Sigmoid colon (tissue), 7 donors: ENCODE data around the gene IRF2BPL. TPM values are rescaled to one million over a fixed set of nuclear protein-coding genes. Genes with fewer than 3 reads are reported as not detected.

Source experiments
- DNase-seq: peaks from one replicate; pipeline ENCODE4 v3.0.0-alpha.2; 2019
- H3K27ac ChIP-seq, 4 donors: fragments of 200-600 bp; sonication (generic); one replicate each; pipeline ENCODE4 v1.5.1; 2016 to 2019; ENCODE audit warnings: mild to moderate bottlenecking in 1 of 4
- H3K27me3 ChIP-seq, 3 donors: fragments of 200-600 bp; sonication (generic); one replicate each; pipeline ENCODE4 v1.5.1; 2019; ENCODE audit warnings: mild to moderate bottlenecking in 1 of 3
- H3K36me3 ChIP-seq, 4 donors: fragments of 200-600 bp; sonication (generic); one replicate each; pipeline ENCODE4 v1.5.1; 2016 to 2019
- H3K4me1 ChIP-seq, 4 donors: fragments of 200-600 bp; sonication (generic); one replicate each; pipeline ENCODE4 v1.5.1; 2017 to 2019
- H3K4me3 ChIP-seq, 4 donors: fragments of 200-600 bp; sonication (generic); one replicate each; pipeline ENCODE4 v1.5.1; 2017 to 2019; ENCODE audit warnings: mild to moderate bottlenecking in 2 of 4, moderate library complexity in 1 of 4
- H3K9me3 ChIP-seq, 4 donors: fragments of 200-600 bp in 3 of 4; sonication (generic) in 3 of 4; one replicate each; pipeline versions ENCODE4 v1.5.1 to v1.6.1; 2013 to 2019
- EP300 ChIP-seq, 4 donors: sonication (generic); formaldehyde crosslinking; IDR thresholded peaks; one replicate each; pipeline ENCODE4 v1.6.1; 2017; ENCODE audit warnings: antibody characterized with exemption in 4 of 4
- POLR2A ChIP-seq, 2 donors: fragments of 450-650 bp; IDR thresholded peaks; one replicate each; pipeline ENCODE4 v1.6.1; 2016; ENCODE audit warnings: antibody characterized with exemption in 2 of 2, mild to moderate bottlenecking in 2 of 2, moderate library complexity in 2 of 2
- POLR2AphosphoS5 ChIP-seq, 4 donors: sonication (generic); formaldehyde crosslinking; IDR thresholded peaks; one replicate each; pipeline ENCODE4 v1.6.1; 2017; ENCODE audit warnings: antibody characterized with exemption in 4 of 4
- WGBS, 2 donors: extraction: QIAGEN DNeasy Blood & Tissue Kit; methylation state at CpG; one replicate each; pipeline ENCODE4 v1.1.7; 2013; 5-methylcytosine and 5-hydroxymethylcytosine counted together
- intact Hi-C: fragments of 100-400 bp; cut with DNase I; formaldehyde crosslinking; loops from one replicate; pipeline ENCODE4 v1.15.1; 2023
- polyA plus RNA-seq, 3 donors: library from polyadenylated mRNA; stranded (reverse); fragments of 200-250 nt; gene quantifications; one replicate each; pipeline ENCODE4 v1.2.3, GENCODE V29; 2013
- total RNA-seq, 4 donors: library from RNA; depleted of rRNA; stranded (reverse); fragments of >200 nt; gene quantifications; one replicate each; pipeline ENCODE4 v1.1.0, GENCODE V29; 2016
- TF ChIP-seq, protein P1 (sequence below), 4 experiments: fragments of 450-650 bp in 3 of 4; fragments of 200-600 bp in 1 of 4; IDR thresholded peaks; one replicate each; pipeline ENCODE4 v1.5.1; 2016 to 2019; ENCODE audit warnings: antibody characterized with exemption in 4 of 4, mild to moderate bottlenecking in 3 of 4, moderate library complexity in 2 of 4
- donor health status: healthy with polysubstance abuse.
- donor health status: Bipolar disorder and iron deficiency.
- donor health status: healthy.

Gene IRF2BPL
- total and polyA plus RNA-seq, 7 donors: 3.0 to 63.1 (median 34.7) TPM

DNA sequence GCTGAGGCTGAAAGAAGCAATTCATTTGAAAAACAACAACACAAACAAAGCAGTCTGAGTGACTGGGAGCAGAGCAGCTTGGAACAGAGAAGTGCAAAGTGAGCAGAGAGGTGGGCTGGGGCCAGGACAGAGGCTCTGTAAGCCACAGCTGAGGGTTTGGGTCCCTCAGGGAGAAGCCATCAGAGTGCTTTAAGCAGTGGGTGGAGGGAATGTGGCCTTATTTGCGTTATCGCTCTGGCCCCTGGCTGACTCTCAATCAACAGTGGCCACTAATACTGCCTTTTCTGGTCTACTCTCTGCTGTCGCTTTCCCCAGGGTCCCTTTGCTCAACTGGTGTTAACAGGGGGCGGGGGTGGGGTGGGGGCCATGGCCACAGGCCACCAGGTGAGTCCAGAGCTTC lies 44.2 kb downstream of the IRF2BPL start:
- H3K9me3 ChIP-seq: peaks cover 0 to 3% (median 0%) of the 10 kb centered on the region in 4 donors
- intact Hi-C loops: no loop called here
- H3K27me3 ChIP-seq: no peaks in the 10 kb centered on the region
- WGBS, 2 donors: 74 to 94% methylated on average over 4 of the region's 4 CpGs
- no peaks in the 10 kb centered on the region for H3K4me1 ChIP-seq
- no peaks in the 10 kb centered on the region for H3K36me3 ChIP-seq
- no peak for DNase-seq
- H3K4me3 ChIP-seq: no peak overlapping the region
- TF ChIP-seq POLR2A (IDR thresholded peaks at IDR 0.05) (no peak), EP300 (IDR thresholded peaks at IDR 0.05) (no peak), POLR2AphosphoS5 (IDR thresholded peaks at IDR 0.05) (no peak)
- TF ChIP-seq, protein P1, sequence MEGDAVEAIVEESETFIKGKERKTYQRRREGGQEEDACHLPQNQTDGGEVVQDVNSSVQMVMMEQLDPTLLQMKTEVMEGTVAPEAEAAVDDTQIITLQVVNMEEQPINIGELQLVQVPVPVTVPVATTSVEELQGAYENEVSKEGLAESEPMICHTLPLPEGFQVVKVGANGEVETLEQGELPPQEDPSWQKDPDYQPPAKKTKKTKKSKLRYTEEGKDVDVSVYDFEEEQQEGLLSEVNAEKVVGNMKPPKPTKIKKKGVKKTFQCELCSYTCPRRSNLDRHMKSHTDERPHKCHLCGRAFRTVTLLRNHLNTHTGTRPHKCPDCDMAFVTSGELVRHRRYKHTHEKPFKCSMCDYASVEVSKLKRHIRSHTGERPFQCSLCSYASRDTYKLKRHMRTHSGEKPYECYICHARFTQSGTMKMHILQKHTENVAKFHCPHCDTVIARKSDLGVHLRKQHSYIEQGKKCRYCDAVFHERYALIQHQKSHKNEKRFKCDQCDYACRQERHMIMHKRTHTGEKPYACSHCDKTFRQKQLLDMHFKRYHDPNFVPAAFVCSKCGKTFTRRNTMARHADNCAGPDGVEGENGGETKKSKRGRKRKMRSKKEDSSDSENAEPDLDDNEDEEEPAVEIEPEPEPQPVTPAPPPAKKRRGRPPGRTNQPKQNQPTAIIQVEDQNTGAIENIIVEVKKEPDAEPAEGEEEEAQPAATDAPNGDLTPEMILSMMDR (IDR thresholded peaks at IDR 0.05): no peak
- no peak overlapping the region for H3K27ac ChIP-seq

DNA sequence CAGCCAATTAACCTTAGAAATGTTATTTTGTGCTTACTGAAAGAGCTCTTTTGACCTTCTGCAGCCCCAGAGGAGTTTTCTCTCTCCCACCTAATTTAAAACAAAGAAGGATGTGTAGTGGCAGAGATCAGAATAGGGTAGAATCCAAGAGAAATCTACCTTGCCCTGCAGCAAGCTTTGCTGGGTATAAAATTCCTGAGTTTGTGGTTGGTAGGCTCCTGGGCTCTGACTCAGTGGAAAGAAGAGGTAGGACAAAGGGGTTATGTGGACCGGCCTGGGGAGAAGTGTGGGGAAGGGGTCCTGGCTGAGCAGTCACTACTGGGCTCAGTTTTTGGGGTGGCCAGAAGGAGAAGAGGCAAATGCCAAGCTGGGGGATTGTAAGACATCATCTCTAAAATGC lies 46.8 kb downstream of the IRF2BPL start:
- no peaks in the 10 kb centered on the region for H3K4me1 ChIP-seq
- no peaks in the 10 kb centered on the region for H3K36me3 ChIP-seq
- H3K27me3 ChIP-seq: no peaks in the 10 kb centered on the region
- 96 to 100% methylated on average over 1 of the region's 1 CpG for WGBS, 2 donors
- intact Hi-C loops: no loop called here
- H3K9me3 ChIP-seq: peaks cover 0 to 3% (median 0%) of the 10 kb centered on the region in 4 donors
- no peak overlapping the region for H3K27ac ChIP-seq
- H3K4me3 ChIP-seq: no peak overlapping the region
- TF ChIP-seq, protein P1 (IDR thresholded peaks at IDR 0.05): no peak
- TF ChIP-seq EP300 (IDR thresholded peaks at IDR 0.05): no peak
- no peak for TF ChIP-seq POLR2AphosphoS5 (IDR thresholded peaks at IDR 0.05)
- TF ChIP-seq POLR2A (IDR thresholded peaks at IDR 0.05): no peak
- no peak for DNase-seq

DNA sequence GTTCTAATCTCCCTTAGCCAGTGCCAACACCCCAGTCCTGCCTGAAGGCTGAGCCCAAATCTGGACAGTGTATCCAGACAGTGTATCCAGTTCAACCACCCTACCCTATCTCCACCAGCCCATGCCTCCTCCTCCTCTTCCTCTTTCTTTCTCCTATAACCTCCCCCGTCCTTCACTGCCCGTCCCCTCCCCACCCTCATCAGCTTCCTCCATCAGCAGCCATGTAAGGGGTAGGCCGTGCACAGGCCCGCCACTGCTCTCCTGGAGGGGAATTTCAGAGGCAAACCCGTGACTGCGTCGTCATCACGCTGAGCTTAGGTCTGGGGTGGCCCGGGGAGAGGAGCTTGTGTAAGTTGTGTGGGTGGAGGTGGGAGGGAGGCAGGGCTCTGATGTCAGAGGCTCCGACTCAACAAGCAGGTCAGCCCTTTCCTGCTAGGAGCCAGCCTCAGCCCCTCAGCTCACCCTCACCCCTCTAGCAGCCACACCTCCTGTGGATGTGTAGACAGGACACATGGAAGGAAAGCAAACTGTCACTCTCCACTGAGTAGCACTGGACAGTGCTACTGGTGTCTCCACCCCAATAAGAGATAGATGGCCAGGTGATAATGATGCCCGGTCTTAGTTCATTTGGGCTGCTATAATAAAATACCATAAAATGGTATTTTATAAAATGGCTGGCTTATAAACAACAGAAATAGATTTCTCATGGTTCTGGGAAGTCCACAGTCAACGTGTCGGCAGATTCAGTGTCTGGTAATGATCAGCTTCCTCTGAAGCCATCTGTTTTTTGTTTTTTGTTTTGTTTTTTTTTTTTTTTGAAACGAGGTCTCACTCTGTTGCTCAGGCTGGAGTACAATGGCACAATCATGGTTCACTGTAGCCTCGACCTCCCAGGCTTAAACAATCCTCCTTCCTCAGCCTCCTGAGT lies 50.5 kb downstream of the IRF2BPL start:
- intact Hi-C loops: no loop called here
- Histone ChIP-seq H3K9me3 (peaks cover 0 to 3% (median 0%) of the 10 kb centered on the region in 4 donors), H3K27me3 (no peaks in the 10 kb centered on the region), H3K27ac (peak overlapping the region in 2 of 4 donors; percentile 10 to 26), H3K4me3 (no peak overlapping the region), H3K36me3 (no peaks in the 10 kb centered on the region), H3K4me1 (no peaks in the 10 kb centered on the region)
- peak in 1 of 4 donors; percentile 27 for TF ChIP-seq POLR2AphosphoS5 (IDR thresholded peaks at IDR 0.05)
- TF ChIP-seq, protein P1 (IDR thresholded peaks at IDR 0.05): no peak
- no peak for TF ChIP-seq EP300 (IDR thresholded peaks at IDR 0.05)
- TF ChIP-seq POLR2A (IDR thresholded peaks at IDR 0.05): no peak
- 46 to 70% methylated on average over 15 of the region's 15 CpGs for WGBS, 2 donors
- peak; percentile 82 for DNase-seq

DNA sequence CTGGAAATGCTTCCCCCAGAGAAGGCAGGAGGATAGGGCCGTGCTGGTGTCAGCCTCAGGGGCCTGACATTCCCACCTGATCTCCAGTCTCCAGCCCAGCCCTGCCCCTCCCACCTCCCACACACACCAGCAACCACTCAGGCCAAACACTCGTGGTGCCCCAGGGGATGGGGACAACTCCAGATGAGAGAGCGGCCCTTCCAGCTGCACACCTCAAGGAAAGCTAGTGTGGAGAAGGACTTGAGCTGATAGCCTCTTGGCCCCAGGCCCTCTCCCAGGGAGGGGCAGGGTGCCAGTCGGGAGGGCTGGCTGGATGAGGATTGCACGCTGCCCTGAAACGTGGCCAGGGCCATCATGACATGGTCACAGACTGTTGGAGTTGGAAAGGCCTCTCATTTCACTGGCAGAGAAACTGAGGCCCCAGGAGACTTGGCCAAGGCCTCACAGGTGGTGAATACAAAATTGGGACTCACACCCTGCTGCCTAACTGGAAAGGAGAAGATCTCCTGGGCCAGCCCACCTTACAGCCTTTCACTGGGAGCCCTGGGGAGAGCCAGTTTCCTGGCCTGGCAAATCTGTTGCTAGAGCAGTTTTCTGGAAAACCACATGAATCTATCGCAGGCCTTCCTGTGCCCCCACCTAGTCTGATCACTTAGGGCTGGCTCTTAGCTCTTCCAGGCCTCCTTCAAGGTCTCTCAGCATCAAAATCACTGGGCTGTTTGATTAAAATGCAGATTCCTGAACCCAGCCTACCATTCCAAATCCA lies 52.1 kb downstream of the IRF2BPL start:
- intact Hi-C loops: no loop called here
- no peaks in the 10 kb centered on the region for H3K36me3 ChIP-seq
- no peaks in the 10 kb centered on the region for H3K9me3 ChIP-seq
- TF ChIP-seq, protein P1 (IDR thresholded peaks at IDR 0.05): no peak
- TF ChIP-seq POLR2A (IDR thresholded peaks at IDR 0.05) (no peak), POLR2AphosphoS5 (IDR thresholded peaks at IDR 0.05) (no peak), EP300 (IDR thresholded peaks at IDR 0.05) (no peak)
- no peak overlapping the region for H3K4me3 ChIP-seq
- WGBS, 2 donors: 77 to 80% methylated on average over 7 of the region's 7 CpGs
- H3K27me3 ChIP-seq: no peaks in the 10 kb centered on the region
- no peak overlapping the region for H3K27ac ChIP-seq
- no peaks in the 10 kb centered on the region for H3K4me1 ChIP-seq
- DNase-seq: no peak
